ENCODE measurements around the gene AMIGO3. TPM values are rescaled to one million over a fixed set of nuclear protein-coding genes. Genes with fewer than 3 reads are reported as not detected.

The AMIGO3 gene
- total and polyA plus RNA-seq, 9 donors = 0.22 to 2.0 (median 0.34) TPM; not detected in 4

GRCh38 chr3:49707113-49707480 lies 12.4 kb downstream of the AMIGO3 start:
- intact Hi-C loops (cut with DNase I) = loop anchor here in 1 of 4 donors (10.0 kb wide), 1 partner anchor 198 kb away; the partner anchor contains the start of gene MST1R
- no peaks in the 10 kb centered on the region for H3K36me3 ChIP-seq
- WGBS, 3 donors = 49 to 56% (median 56%) methylated on average over 4 of the region's 4 CpGs

GRCh38 chr3:49706456-49707112 lies 12.9 kb downstream of the AMIGO3 start:
- WGBS, 3 donors = 79 to 81% (median 80%) methylated on average over 9 of the region's 9 CpGs
- Histone ChIP-seq H3K4me1 (ENCODE audit: insufficient read depth) (no peaks in the 10 kb centered on the region), H3K4me3 (no peak overlapping the region), H3K36me3 (no peaks in the 10 kb centered on the region), H3K27ac (no peak overlapping the region), H3K9me3 (no peaks in the 10 kb centered on the region), H3K27me3 (no peaks in the 10 kb centered on the region)
- TF ChIP-seq EP300 (IDR thresholded peaks at IDR 0.05) = no peak
- TF ChIP-seq CTCF (IDR thresholded peaks at IDR 0.05) = no peak
- no peak for TF ChIP-seq POLR2A (IDR thresholded peaks at IDR 0.05)
- intact Hi-C loops (cut with DNase I) = loop anchor here in 1 of 4 donors (10.0 kb wide), 1 partner anchor 198 kb away; the partner anchor contains the start of gene MST1R
- no peak for DNase-seq

More at GRCh38 chr3:49707113-49707480, 12.4 kb downstream of the AMIGO3 start:
- Histone ChIP-seq H3K4me3 (no peak overlapping the region), H3K4me1 (ENCODE audit: insufficient read depth) (no peaks in the 10 kb centered on the region), H3K27me3 (no peaks in the 10 kb centered on the region), H3K27ac (no peak overlapping the region), H3K9me3 (no peaks in the 10 kb centered on the region)
- no peak for DNase-seq
- TF ChIP-seq EP300 (IDR thresholded peaks at IDR 0.05) (no peak), CTCF (IDR thresholded peaks at IDR 0.05) (no peak), POLR2A (IDR thresholded peaks at IDR 0.05) (no peak)

GRCh38 chr3:49705390-49705960 lies 14.0 kb downstream of the AMIGO3 start:
- intact Hi-C loops (cut with DNase I) = loop anchor here in 1 of 4 donors (10.0 kb wide), 1 partner anchor 199 kb away; the partner anchor contains the start of gene MST1R
- Histone ChIP-seq H3K27ac (no peak overlapping the region), H3K36me3 (no peaks in the 10 kb centered on the region), H3K27me3 (no peaks in the 10 kb centered on the region), H3K4me1 (ENCODE audit: insufficient read depth) (no peaks in the 10 kb centered on the region), H3K9me3 (no peaks in the 10 kb centered on the region), H3K4me3 (no peak overlapping the region)
- DNase-seq = no peak
- 85 to 88% (median 86%) methylated on average over 14 to 17 of the region's 17 CpGs for WGBS, 3 donors
- no peak for TF ChIP-seq POLR2A (IDR thresholded peaks at IDR 0.05)
- no peak for TF ChIP-seq EP300 (IDR thresholded peaks at IDR 0.05)
- no peak for TF ChIP-seq CTCF (IDR thresholded peaks at IDR 0.05)

- Histone ChIP-seq H3K9me3 (no peaks in the 10 kb centered on the region), H3K27ac (no peak overlapping the region), H3K4me3 (no peak overlapping the region), H3K36me3 (no peaks in the 10 kb centered on the region), H3K27me3 (no peaks in the 10 kb centered on the region), H3K4me1 (ENCODE audit: insufficient read depth) (no peaks in the 10 kb centered on the region)
- TF ChIP-seq CTCF (IDR thresholded peaks at IDR 0.05) (no peak), POLR2A (IDR thresholded peaks at IDR 0.05) (no peak), EP300 (IDR thresholded peaks at IDR 0.05) (no peak)
- DNase-seq = no peak
- 88 to 91% (median 90%) methylated on average over 8 of the region's 8 CpGs for WGBS, 3 donors
- intact Hi-C loops (cut with DNase I) = loop anchor here in 1 of 4 donors (10.0 kb wide), 1 partner anchor 200 kb away; the partner anchor contains the start of gene MST1R
Observed at GRCh38 chr3:49704629-49705028, 14.9 kb downstream of the AMIGO3 start.
